Keratinocyte (primary cell): ENCODE results near the gene CDK15. TPM values are rescaled to one million over a fixed set of nuclear protein-coding genes. Genes with fewer than 3 reads are reported as not detected.

ENCODE experiments used
- DNase-seq: peaks from one replicate; pipeline ENCODE4 v3.0.0-alpha.2; 2011; ENCODE audit warnings: low read depth, missing footprints, low spot score
- FAIRE-seq: peaks from 2 replicates; lab custom pipeline; 2011; peaks lifted over from hg19 to GRCh38; lab: Jason Lieb, UNC
- H2AFZ ChIP-seq: 2 replicates; pipeline ENCODE4 v1.6.0; 2012; ENCODE audit warnings: low read length, control low read depth, inconsistent platforms; ENCODE audit not compliant: control insufficient read depth
- H3K27ac ChIP-seq: 2 replicates; pipeline ENCODE4 v1.5.1; 2011; ENCODE audit warnings: low read length; ENCODE audit not compliant: control insufficient read depth, insufficient read depth
- H3K27me3 ChIP-seq: 3 replicates; pipeline ENCODE4 v1.6.0; 2011; ENCODE audit warnings: low read length; ENCODE audit not compliant: control insufficient read depth, insufficient read depth; ENCODE audit errors: extremely low read depth
- H3K36me3 ChIP-seq, 2 experiments: 2 replicates in 1 of 2; 3 replicates in 1 of 2; pipeline ENCODE4 v1.5.1; 2011; ENCODE audit warnings: low read length in 2 of 2, mild to moderate bottlenecking in 1 of 2; ENCODE audit not compliant: control insufficient read depth in 2 of 2, insufficient read depth in 2 of 2; ENCODE audit errors: extremely low read depth in 1 of 2
- H3K4me1 ChIP-seq: 3 replicates; pipeline ENCODE4 v1.5.1; 2011; ENCODE audit warnings: low read length; ENCODE audit not compliant: control insufficient read depth, insufficient read depth; ENCODE audit errors: extremely low read depth
- H3K4me2 ChIP-seq: 3 replicates; pipeline ENCODE4 v1.6.0; 2011; ENCODE audit warnings: low read depth, low read length; ENCODE audit not compliant: control insufficient read depth, insufficient read depth; ENCODE audit errors: extremely low read depth
- H3K4me3 ChIP-seq, 3 experiments: fragments of 200-600 bp in 1 of 3; sonication (generic) in 1 of 3; 2 replicates in 2 of 3; 3 replicates in 1 of 3; pipeline ENCODE4 v1.5.1; 2011 to 2016; ENCODE audit warnings: low read length in 3 of 3, mild to moderate bottlenecking in 3 of 3, control low read depth in 2 of 3, inconsistent platforms in 1 of 3, low read depth in 1 of 3, mixed read lengths in 1 of 3, mixed run types in 1 of 3, moderate library complexity in 1 of 3; ENCODE audit not compliant: control insufficient read depth in 2 of 3, insufficient read depth in 2 of 3; ENCODE audit errors: extremely low read depth in 1 of 3
- H3K79me2 ChIP-seq: 2 replicates; pipeline ENCODE4 v1.6.0; 2012; ENCODE audit warnings: low read length; ENCODE audit not compliant: control insufficient read depth, insufficient read depth
- H3K9ac ChIP-seq: 3 replicates; pipeline ENCODE4 v1.6.0; 2011; ENCODE audit warnings: low read length; ENCODE audit not compliant: control insufficient read depth, insufficient read depth; ENCODE audit errors: extremely low read depth
- H3K9me1 ChIP-seq: 3 replicates; pipeline ENCODE4 v1.6.0; 2011; ENCODE audit warnings: low read length; ENCODE audit not compliant: control insufficient read depth, insufficient read depth; ENCODE audit errors: extremely low read depth
- H3K9me3 ChIP-seq: 2 replicates; pipeline ENCODE4 v1.5.1; 2012; ENCODE audit warnings: low read depth, low read length; ENCODE audit not compliant: control insufficient read depth
- H4K20me1 ChIP-seq: 3 replicates; pipeline ENCODE4 v1.6.0; 2011; ENCODE audit warnings: low read length; ENCODE audit not compliant: control insufficient read depth, insufficient read depth; ENCODE audit errors: extremely low read depth
- EZH2 ChIP-seq: IDR thresholded peaks from one replicate; pipeline ENCODE4 v1.6.1; 2012; ENCODE audit warnings: inconsistent platforms, mild to moderate bottlenecking, low read length, moderate library complexity
- dilution Hi-C: fragments of 300-500 bp; cut with MboI; formaldehyde crosslinking; loops from one replicate; pipeline ENCODE4 v1.7.0; 2020; ENCODE audit warnings: low sequenced_read_pairs; ENCODE audit not compliant: extremely low pct_ligation_motif_present
- polyA plus RNA-seq, 5 experiments: library from polyadenylated mRNA; depleted of rRNA in 3 of 5; stranded (reverse) in 3 of 5; stranded (forward) in 1 of 5; unstranded in 1 of 5; fragments of >200 nt; gene quantifications; 1 replicate in 1 of 5; 2 replicates in 3 of 5; 3 replicates in 1 of 5; pipeline versions ENCODE4 v1.2.1 to v1.2.3, GENCODE V29; 2011 to 2012; ENCODE audit warnings: missing spikeins in 2 of 5, low read depth in 1 of 5, low replicate concordance in 1 of 5
- TF ChIP-seq, protein P1 (sequence below), 3 experiments: IDR thresholded peaks in 1 of 3; conservative IDR thresholded peaks in 1 of 3; optimal IDR thresholded peaks in 1 of 3; 2 replicates in 2 of 3; 3 replicates in 1 of 3; pipeline versions ENCODE3 to v1.5.1; 2011; ENCODE audit warnings: low read length in 3 of 3, mild to moderate bottlenecking in 3 of 3, moderate library complexity in 2 of 3, control low read depth in 1 of 3, inconsistent platforms in 1 of 3; ENCODE audit not compliant: insufficient read depth in 2 of 3; ENCODE audit errors: extremely low read depth in 1 of 3

CDK15 gene
- polyA plus RNA-seq, 1 donor (not counting 4 experiments of a cell fraction or from before 2014, with no cell fraction given): 0.96 TPM

DNA sequence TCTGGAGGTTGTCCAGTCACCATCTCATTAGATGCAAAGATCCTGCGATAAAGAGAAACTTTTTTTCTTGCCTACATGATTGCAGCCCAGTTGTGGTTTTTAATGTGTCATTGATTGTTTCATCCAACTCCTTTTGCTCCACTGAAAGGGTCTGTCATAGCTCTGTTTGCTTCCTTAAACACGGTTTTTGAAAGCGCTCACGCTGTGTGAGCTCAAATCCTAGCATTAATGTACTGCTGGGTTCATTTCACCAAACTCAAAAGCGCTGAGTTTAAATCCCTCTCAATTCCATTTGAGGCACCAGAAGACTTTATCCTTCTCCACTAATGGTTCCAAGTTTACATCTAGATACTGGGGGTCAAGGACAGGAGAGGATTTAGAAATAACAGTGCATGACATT is 53.6 kb downstream of the CDK15 start:
- H3K4me2 ChIP-seq: no peak overlapping the region

GRCh38 chr2:201860636-201861066 is 54.3 kb downstream of the CDK15 start:
- peak; percentile 19 for DNase-seq

More for the DNA sequence above, 53.6 kb downstream of the CDK15 start:
- H2AFZ ChIP-seq: no peak overlapping the region
- H3K4me1 ChIP-seq: peaks cover 18% of the 10 kb centered on the region
- no peaks in the 10 kb centered on the region for H3K9me3 ChIP-seq
- no peak for TF ChIP-seq EZH2
- TF ChIP-seq, protein P1, sequence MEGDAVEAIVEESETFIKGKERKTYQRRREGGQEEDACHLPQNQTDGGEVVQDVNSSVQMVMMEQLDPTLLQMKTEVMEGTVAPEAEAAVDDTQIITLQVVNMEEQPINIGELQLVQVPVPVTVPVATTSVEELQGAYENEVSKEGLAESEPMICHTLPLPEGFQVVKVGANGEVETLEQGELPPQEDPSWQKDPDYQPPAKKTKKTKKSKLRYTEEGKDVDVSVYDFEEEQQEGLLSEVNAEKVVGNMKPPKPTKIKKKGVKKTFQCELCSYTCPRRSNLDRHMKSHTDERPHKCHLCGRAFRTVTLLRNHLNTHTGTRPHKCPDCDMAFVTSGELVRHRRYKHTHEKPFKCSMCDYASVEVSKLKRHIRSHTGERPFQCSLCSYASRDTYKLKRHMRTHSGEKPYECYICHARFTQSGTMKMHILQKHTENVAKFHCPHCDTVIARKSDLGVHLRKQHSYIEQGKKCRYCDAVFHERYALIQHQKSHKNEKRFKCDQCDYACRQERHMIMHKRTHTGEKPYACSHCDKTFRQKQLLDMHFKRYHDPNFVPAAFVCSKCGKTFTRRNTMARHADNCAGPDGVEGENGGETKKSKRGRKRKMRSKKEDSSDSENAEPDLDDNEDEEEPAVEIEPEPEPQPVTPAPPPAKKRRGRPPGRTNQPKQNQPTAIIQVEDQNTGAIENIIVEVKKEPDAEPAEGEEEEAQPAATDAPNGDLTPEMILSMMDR (optimal IDR thresholded peaks at IDR 0.05 in 1 of 3, IDR thresholded peaks at IDR 0.05 in 1 of 3, conservative IDR thresholded peaks at IDR 0.05 in 1 of 3; ENCODE audit: extremely low read depth in 1 of 3, insufficient read depth in 2 of 3, low read length in 3 of 3): no peak
- FAIRE-seq: peak; percentile 17
- no peaks in the 10 kb centered on the region for H3K27me3 ChIP-seq
- no peaks in the 10 kb centered on the region for H3K79me2 ChIP-seq
- dilution Hi-C loops: no loop called here
- DNase-seq: no peak
- no peak overlapping the region for H3K27ac ChIP-seq
- no peak overlapping the region for H3K9ac ChIP-seq
- H3K9me1 ChIP-seq: no peaks in the 10 kb centered on the region
- H3K4me3 ChIP-seq: no peak overlapping the region
- no peaks in the 10 kb centered on the region for H3K36me3 ChIP-seq
- no peaks in the 10 kb centered on the region for H4K20me1 ChIP-seq

More at GRCh38 chr2:201860636-201861066, 54.3 kb downstream of the CDK15 start:
- H3K4me3 ChIP-seq: no peak overlapping the region
- H3K4me1 ChIP-seq: peaks cover 11% of the 10 kb centered on the region
- no peaks in the 10 kb centered on the region for H3K36me3 ChIP-seq
- H3K27ac ChIP-seq: no peak overlapping the region
- no peak overlapping the region for H3K4me2 ChIP-seq
- H3K9ac ChIP-seq: no peak overlapping the region
- no peaks in the 10 kb centered on the region for H3K27me3 ChIP-seq
- dilution Hi-C loops: no loop called here
- no peaks in the 10 kb centered on the region for H4K20me1 ChIP-seq
- TF ChIP-seq, protein P1 (optimal IDR thresholded peaks at IDR 0.05 in 1 of 3, IDR thresholded peaks at IDR 0.05 in 1 of 3, conservative IDR thresholded peaks at IDR 0.05 in 1 of 3; ENCODE audit: extremely low read depth in 1 of 3, insufficient read depth in 2 of 3, low read length in 3 of 3): peak; percentile 72 to 96 (median 88)
- TF ChIP-seq EZH2: no peak
- H2AFZ ChIP-seq: peak overlapping the region; percentile 27
- H3K9me1 ChIP-seq: no peaks in the 10 kb centered on the region
- FAIRE-seq: peak; percentile 93
- no peaks in the 10 kb centered on the region for H3K9me3 ChIP-seq
- H3K79me2 ChIP-seq: no peaks in the 10 kb centered on the region
